NOMO-1 treated with DMSO at 0.1 percent for 48 hours (cell line): Measurements from ENCODE around the gene ACTG1.

Experiments
- DNase-seq: peaks from one replicate; lab custom pipeline; 2025; ENCODE audit not compliant: unreplicated experiment; lab: John Stamatoyannopoulos, UW

The ACTG1 gene

GRCh38 chr17:81468111-81468769 is 44.4 kb downstream of the ACTG1 start:
- DNase-seq = no peak

GRCh38 chr17:81466564-81467472 is 45.8 kb downstream of the ACTG1 start:
- DNase-seq = no peak

GRCh38 chr17:81465910-81466309 is 46.7 kb downstream of the ACTG1 start:
- DNase-seq = no peak

GRCh38 chr17:81464586-81464985 is 48.0 kb downstream of the ACTG1 start:
- no peak for DNase-seq

GRCh38 chr17:81463506-81463905 is 49.1 kb downstream of the ACTG1 start:
- DNase-seq = no peak

- DNase-seq = no peak
These were observed 50.0 kb downstream of the ACTG1 start for GRCh38 chr17:81462506-81463125.

- DNase-seq = no peak
These were observed 50.7 kb downstream of the ACTG1 start for GRCh38 chr17:81461607-81462500.

GRCh38 chr17:81460856-81461460 is 51.6 kb downstream of the ACTG1 start:
- DNase-seq = peak; percentile 87
